Measurements from ENCODE around the gene LRRN2.
"Not testable (repeated sequence)": the region's sequence is repeated elsewhere in the genome, so short reads cannot be mapped to it uniquely, and the experiment has no call there.

LRRN2 gene

GRCh38 chr1:204685236-204686006 is at the start of gene LRRN2:
Gene LRRN2, minus strand, starts transcription at chr1:204685738. Its CDS starts 65,746 bp downstream, at chr1:204619992.
- DNase-seq (ENCODE audit: low spot score in 2 of 2) (no peak), ATAC-seq (ENCODE audit: low read depth) (no peak)
- H3K27me3 Mint-ChIP-seq: peaks cover 36% of the 10 kb centered on the region
- peaks cover 14% of the 10 kb centered on the region for H3K4me1 Mint-ChIP-seq
- H3K27ac Mint-ChIP-seq: no peak within 1 kb of the TSS
- no peaks in the 10 kb centered on the region for H3K36me3 Mint-ChIP-seq
- H3K4me3 Mint-ChIP-seq: peak within 1 kb of the TSS; percentile 74
- H3K9me3 Mint-ChIP-seq: no peaks in the 10 kb centered on the region

DNA sequence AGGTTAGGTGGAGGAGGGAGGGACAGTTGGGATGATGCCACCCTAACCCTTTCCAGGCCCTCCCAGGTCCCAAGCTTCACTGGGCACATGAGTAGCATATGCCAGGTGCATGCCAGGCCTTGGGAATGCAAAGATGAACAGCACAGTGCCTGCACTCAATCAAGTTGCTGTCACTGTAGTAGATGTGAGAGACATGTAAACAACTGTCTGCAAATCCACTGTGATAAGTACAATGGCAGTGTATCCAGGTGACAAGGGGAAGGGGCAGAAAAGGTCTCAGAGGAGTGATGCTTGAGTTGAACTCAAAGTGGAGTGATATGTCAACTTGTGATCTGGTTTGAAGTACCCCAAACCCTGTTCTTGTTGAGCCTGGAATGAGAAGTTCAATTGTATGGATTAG is 49.5 kb upstream of the LRRN2 start:
- Mint-ChIP-seq H3K9me3 (peaks cover 10% of the 10 kb centered on the region), H3K4me3 (no peak overlapping the region)

GRCh38 chr1:204733869-204734596 is 48.5 kb upstream of the LRRN2 start:
- Mint-ChIP-seq H3K36me3 (peaks cover 5% of the 10 kb centered on the region), H3K4me1 (no peaks in the 10 kb centered on the region), H3K27me3 (peaks cover 30% of the 10 kb centered on the region), H3K9me3 (peaks cover 10% of the 10 kb centered on the region), H3K4me3 (no peak overlapping the region), H3K27ac (no peak overlapping the region)
- ATAC-seq (ENCODE audit: low read depth) (no peak), DNase-seq (ENCODE audit: low spot score in 2 of 2) (no peak)

More for the DNA sequence above, 49.5 kb upstream of the LRRN2 start:
- ATAC-seq (ENCODE audit: low read depth): no peak
- Mint-ChIP-seq H3K36me3 (peaks cover 5% of the 10 kb centered on the region), H3K4me1 (no peaks in the 10 kb centered on the region), H3K27me3 (peaks cover 26% of the 10 kb centered on the region), H3K27ac (no peak overlapping the region)
- no peak for DNase-seq (ENCODE audit: low spot score in 2 of 2)

GRCh38 chr1:204733289-204733688 is 47.8 kb upstream of the LRRN2 start:
- Mint-ChIP-seq H3K27ac (no peak overlapping the region), H3K4me1 (no peaks in the 10 kb centered on the region), H3K27me3 (peaks cover 30% of the 10 kb centered on the region), H3K36me3 (peaks cover 5% of the 10 kb centered on the region), H3K4me3 (no peak overlapping the region), H3K9me3 (peaks cover 10% of the 10 kb centered on the region)
- ATAC-seq (ENCODE audit: low read depth) (no peak), DNase-seq (ENCODE audit: low spot score in 2 of 2) (no peak)

GRCh38 chr1:204731985-204732575 is 46.5 kb upstream of the LRRN2 start:
- Mint-ChIP-seq H3K4me1 (no peaks in the 10 kb centered on the region), H3K27me3 (peaks cover 28% of the 10 kb centered on the region), H3K4me3 (no peak overlapping the region), H3K36me3 (peaks cover 2% of the 10 kb centered on the region), H3K27ac (no peak overlapping the region), H3K9me3 (peaks cover 2% of the 10 kb centered on the region)
- ATAC-seq (ENCODE audit: low read depth) (no peak), DNase-seq (ENCODE audit: low spot score in 2 of 2) (no peak)

GRCh38 chr1:204731509-204731908 is 46.0 kb upstream of the LRRN2 start:
- no peaks in the 10 kb centered on the region for H3K4me1 Mint-ChIP-seq
- no peak overlapping the region for H3K4me3 Mint-ChIP-seq
- DNase-seq (ENCODE audit: low spot score in 2 of 2) (no peak), ATAC-seq (ENCODE audit: low read depth) (no peak)
- H3K36me3 Mint-ChIP-seq: no peaks in the 10 kb centered on the region
- H3K9me3 Mint-ChIP-seq: no peaks in the 10 kb centered on the region
- peaks cover 27% of the 10 kb centered on the region for H3K27me3 Mint-ChIP-seq
- no peak overlapping the region for H3K27ac Mint-ChIP-seq

- ATAC-seq (ENCODE audit: low read depth) (no peak), DNase-seq (ENCODE audit: low spot score in 2 of 2) (no peak)
- H3K27me3 Mint-ChIP-seq: peaks cover 29% of the 10 kb centered on the region
- no peak overlapping the region for H3K4me3 Mint-ChIP-seq
- H3K27ac Mint-ChIP-seq: no peak overlapping the region
- H3K36me3 Mint-ChIP-seq: no peaks in the 10 kb centered on the region
- H3K9me3 Mint-ChIP-seq: no peaks in the 10 kb centered on the region
- no peaks in the 10 kb centered on the region for H3K4me1 Mint-ChIP-seq
Measured at GRCh38 chr1:204730826-204731459, 45.4 kb upstream of the LRRN2 start.

GRCh38 chr1:204729516-204729915 is 44.0 kb upstream of the LRRN2 start:
- DNase-seq (ENCODE audit: low spot score in 2 of 2): no peak
- Mint-ChIP-seq H3K4me3 (no peak overlapping the region), H3K9me3 (no peaks in the 10 kb centered on the region), H3K36me3 (no peaks in the 10 kb centered on the region), H3K27me3 (peaks cover 26% of the 10 kb centered on the region), H3K27ac (no peak overlapping the region), H3K4me1 (no peaks in the 10 kb centered on the region)
- ATAC-seq (ENCODE audit: low read depth): no peak

DNA sequence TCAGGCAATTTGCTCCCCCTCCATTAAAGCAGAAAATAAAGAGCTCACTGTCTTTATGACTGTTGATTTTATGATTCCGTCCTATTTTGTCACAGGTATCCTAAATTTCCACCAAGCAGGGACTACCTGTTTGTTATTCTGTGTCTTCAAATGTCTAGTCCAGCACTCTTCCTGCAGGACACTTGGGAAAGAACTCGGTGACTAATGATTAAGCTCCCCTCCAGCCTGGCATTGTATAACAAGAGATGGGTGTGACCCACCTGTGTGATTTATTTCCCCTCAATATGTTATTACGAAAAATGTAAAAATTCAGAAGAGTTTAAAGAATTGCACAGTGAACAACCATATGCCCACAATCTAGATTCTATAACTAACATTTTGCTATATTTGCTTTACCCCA is 42.9 kb upstream of the LRRN2 start:
- H3K4me1 Mint-ChIP-seq: no peaks in the 10 kb centered on the region
- no peak for ATAC-seq (ENCODE audit: low read depth)
- H3K27me3 Mint-ChIP-seq: peaks cover 20% of the 10 kb centered on the region
- H3K36me3 Mint-ChIP-seq: no peaks in the 10 kb centered on the region
- H3K4me3 Mint-ChIP-seq: no peak overlapping the region
- H3K9me3 Mint-ChIP-seq: no peaks in the 10 kb centered on the region
- H3K27ac Mint-ChIP-seq: no peak overlapping the region
- DNase-seq (ENCODE audit: low spot score in 2 of 2): no peak

- peaks cover 23% of the 10 kb centered on the region for H3K27me3 Mint-ChIP-seq
- H3K4me1 Mint-ChIP-seq: no peaks in the 10 kb centered on the region
- no peak overlapping the region for H3K4me3 Mint-ChIP-seq
- no peaks in the 10 kb centered on the region for H3K36me3 Mint-ChIP-seq
- ATAC-seq (ENCODE audit: low read depth) (no peak), DNase-seq (ENCODE audit: low spot score in 2 of 2) (no peak)
- no peaks in the 10 kb centered on the region for H3K9me3 Mint-ChIP-seq
- no peak overlapping the region for H3K27ac Mint-ChIP-seq
Measured at GRCh38 chr1:204728045-204728444, 42.5 kb upstream of the LRRN2 start.

DNA sequence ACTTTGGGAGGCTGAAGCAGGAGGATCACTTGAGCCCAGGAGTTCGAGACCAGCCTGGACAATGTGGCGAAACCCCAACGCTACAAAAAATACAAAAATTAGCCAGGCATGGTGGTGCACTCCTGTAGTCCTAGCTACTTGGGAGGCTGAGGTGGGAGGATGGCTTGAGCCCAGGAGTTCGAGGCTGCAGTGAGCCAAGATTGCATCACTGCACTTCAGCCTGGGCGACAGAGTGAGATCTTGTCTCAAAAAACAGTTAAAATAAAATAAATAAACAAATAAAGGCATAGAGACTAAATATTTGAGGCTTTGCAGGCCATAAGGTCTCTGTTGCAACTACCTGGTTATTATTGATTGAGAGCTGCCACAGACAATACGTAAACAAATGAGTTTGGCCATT is 41.9 kb upstream of the LRRN2 start:
- H3K36me3 Mint-ChIP-seq; ATAC-seq (ENCODE audit: low read depth); H3K27ac Mint-ChIP-seq; DNase-seq (ENCODE audit: low spot score in 2 of 2); H3K4me3 Mint-ChIP-seq; H3K9me3 Mint-ChIP-seq; H3K4me1 Mint-ChIP-seq: not testable (repeated sequence)
- H3K27me3 Mint-ChIP-seq: peaks cover 20% of the 10 kb centered on the region

DNA sequence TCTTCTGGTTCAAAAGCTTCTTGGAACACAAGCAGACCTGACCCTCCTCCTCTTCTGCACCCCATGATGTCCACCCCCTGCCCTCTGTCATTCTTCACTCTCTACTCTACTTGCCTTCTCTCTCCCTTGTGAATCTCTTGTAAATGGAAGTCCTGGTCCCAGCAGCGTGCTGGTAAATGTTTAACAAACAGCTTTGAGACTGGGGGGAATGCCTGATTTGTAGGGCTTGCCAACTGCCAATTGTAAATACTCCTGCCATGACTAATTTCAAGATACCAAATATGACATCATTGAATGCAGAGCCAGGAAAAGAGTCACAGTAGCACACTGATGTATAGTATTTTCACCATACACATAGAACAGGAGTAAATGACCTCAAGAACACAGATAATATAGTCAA is 40.9 kb upstream of the LRRN2 start:
- Mint-ChIP-seq H3K36me3 (no peaks in the 10 kb centered on the region), H3K27me3 (peaks cover 15% of the 10 kb centered on the region), H3K27ac (no peak overlapping the region), H3K4me1 (no peaks in the 10 kb centered on the region), H3K4me3 (no peak overlapping the region), H3K9me3 (no peaks in the 10 kb centered on the region)
- no peak for ATAC-seq (ENCODE audit: low read depth)
- no peak for DNase-seq (ENCODE audit: low spot score in 2 of 2)

- Mint-ChIP-seq H3K9me3 (no peaks in the 10 kb centered on the region), H3K4me1 (no peaks in the 10 kb centered on the region), H3K4me3 (no peak overlapping the region), H3K36me3 (no peaks in the 10 kb centered on the region), H3K27ac (no peak overlapping the region), H3K27me3 (peaks cover 14% of the 10 kb centered on the region)
- DNase-seq (ENCODE audit: low spot score in 2 of 2): no peak
- no peak for ATAC-seq (ENCODE audit: low read depth)
Measured at GRCh38 chr1:204725821-204726448, 40.4 kb upstream of the LRRN2 start.
